Activated T-cell treated with anti-CD3 and anti-CD28 coated beads, Interleukin-2, amount 50 U/mL, for 72 hours (primary cell): ENCODE results near the gene FOXP1. TPM values are rescaled to one million over a fixed set of nuclear protein-coding genes. Genes with fewer than 3 reads are reported as not detected.

Experiments used
- ATAC-seq, 2 donors: fragments of 150-1000 bp; cut with Tn5 transposase; replicated peaks in 1 of 2; 2 replicates each; pipeline ENCODE4 v1.10.0; 2021; ENCODE audit warnings: moderate library complexity in 2 of 2, mild to moderate bottlenecking in 1 of 2
- DNase-seq, 2 donors: peaks; one replicate each; pipeline ENCODE4 v3.0.0; 2021 to 2022; ENCODE audit warnings: mixed read lengths in 1 of 2
- H3K27ac Mint-ChIP-seq: one replicate; pipeline ENCODE4 v1.8.0; 2022; ENCODE audit warnings: mild to moderate bottlenecking, moderate library complexity, mixed read lengths
- H3K27me3 Mint-ChIP-seq: one replicate; pipeline ENCODE4 v1.8.0; 2022; ENCODE audit warnings: low read depth, mixed read lengths
- H3K36me3 Mint-ChIP-seq, 2 donors: one replicate each; pipeline ENCODE4 v1.8.0; 2022; ENCODE audit warnings: mixed read lengths in 2 of 2, mild to moderate bottlenecking in 1 of 2; ENCODE audit not compliant: insufficient read depth in 2 of 2
- H3K4me1 Mint-ChIP-seq: one replicate; pipeline ENCODE4 v1.8.0; 2022; ENCODE audit warnings: low read depth, mixed read lengths
- H3K4me3 Mint-ChIP-seq, 2 donors: one replicate each; pipeline ENCODE4 v1.8.0; 2022; ENCODE audit warnings: mild to moderate bottlenecking in 2 of 2, mixed read lengths in 2 of 2, moderate library complexity in 2 of 2
- H3K9me3 Mint-ChIP-seq, 2 donors: one replicate each; pipeline ENCODE4 v1.8.0; 2022; ENCODE audit warnings: mixed read lengths in 2 of 2
- total RNA-seq, 2 donors: library from RNA; stranded (reverse); gene quantifications; one replicate each; pipeline ENCODE4 v1.2.3, GENCODE V29; 2022

FOXP1 gene
- total RNA-seq, 2 donors from 2014 or later, result 124 to 156 TPM

DNA sequence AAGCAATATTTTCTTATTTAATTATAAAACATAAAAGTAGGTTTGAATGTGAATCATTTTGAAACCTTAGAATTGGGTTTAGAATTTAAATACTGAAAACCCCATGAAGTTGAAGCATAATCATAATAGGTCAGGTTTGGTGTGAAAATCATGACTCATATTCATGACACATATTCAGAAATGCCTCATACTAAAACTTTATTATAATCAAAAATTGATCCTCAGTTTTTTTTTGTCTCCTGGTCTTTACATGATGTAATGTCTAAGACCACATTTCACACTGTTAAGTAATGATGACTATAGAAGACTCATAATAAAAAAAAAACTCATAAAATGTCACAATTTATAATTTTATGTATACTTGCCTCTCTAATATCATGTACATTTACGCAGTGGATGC, 190.4 kb downstream of the FOXP1 start:
- Mint-ChIP-seq H3K27ac (peak overlapping the region; percentile 50), H3K9me3 (no peaks in the 10 kb centered on the region), H3K36me3 (peaks cover 0 to 3% of the 10 kb centered on the region in 2 donors), H3K4me1 (peaks cover 82% of the 10 kb centered on the region), H3K27me3 (no peaks in the 10 kb centered on the region), H3K4me3 (no peak overlapping the region)
- no peak for DNase-seq
- ATAC-seq, result peak; percentile 78 to 83

DNA sequence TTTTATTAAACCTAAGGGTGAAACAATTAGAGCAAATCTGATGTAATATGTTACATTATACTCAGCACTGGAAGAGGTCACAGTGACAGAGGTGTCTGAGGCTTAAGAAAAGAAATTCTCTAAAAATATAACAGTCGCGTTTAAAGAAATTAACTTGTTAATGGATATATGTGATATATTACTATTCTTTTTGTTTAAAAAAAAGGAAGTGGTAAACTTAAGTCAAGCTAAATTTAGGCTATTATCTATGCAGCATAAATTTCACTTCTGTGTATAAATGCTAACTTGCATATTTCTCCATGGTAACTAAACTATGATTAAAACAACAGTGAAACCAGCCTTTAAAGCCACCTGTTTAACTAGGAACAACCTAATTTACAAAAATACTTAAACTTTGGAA, 191.3 kb downstream of the FOXP1 start:
- H3K9me3 Mint-ChIP-seq, result no peaks in the 10 kb centered on the region
- H3K4me3 Mint-ChIP-seq, result peak overlapping the region; percentile 63 to 80
- peaks cover 0 to 3% of the 10 kb centered on the region in 2 donors for H3K36me3 Mint-ChIP-seq
- H3K4me1 Mint-ChIP-seq, result peaks cover 82% of the 10 kb centered on the region
- H3K27me3 Mint-ChIP-seq, result no peaks in the 10 kb centered on the region
- ATAC-seq (peak; percentile 14 to 35), DNase-seq (no peak)
- peak overlapping the region; percentile 60 for H3K27ac Mint-ChIP-seq

DNA sequence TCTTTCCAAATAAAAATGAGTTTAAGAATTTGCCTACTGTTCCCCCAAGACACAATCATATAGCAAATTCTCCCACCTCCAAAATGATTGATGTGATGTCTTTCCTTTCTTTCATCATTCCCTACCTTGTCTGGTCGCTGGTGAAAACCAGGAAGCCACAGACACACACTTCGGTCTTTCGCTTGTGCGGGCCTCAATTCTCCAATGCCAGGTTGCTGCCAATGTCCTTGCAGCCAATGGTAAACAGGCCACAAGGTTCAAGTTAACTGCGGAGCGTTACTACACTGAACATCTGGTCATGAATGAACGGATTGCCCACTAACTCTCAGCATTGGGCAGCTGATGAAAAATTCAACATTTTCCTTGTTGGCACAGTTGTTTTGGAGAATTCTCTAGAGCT, 192.2 kb downstream of the FOXP1 start:
- ATAC-seq, result no peak
- DNase-seq, result no peak
- Mint-ChIP-seq H3K4me3 (peak overlapping the region; percentile 63 to 80), H3K27me3 (no peaks in the 10 kb centered on the region), H3K4me1 (peaks cover 84% of the 10 kb centered on the region), H3K36me3 (peaks cover 2 to 5% of the 10 kb centered on the region in 2 donors), H3K27ac (peak overlapping the region; percentile 78), H3K9me3 (peaks cover 0 to 1% of the 10 kb centered on the region in 2 donors)

DNA sequence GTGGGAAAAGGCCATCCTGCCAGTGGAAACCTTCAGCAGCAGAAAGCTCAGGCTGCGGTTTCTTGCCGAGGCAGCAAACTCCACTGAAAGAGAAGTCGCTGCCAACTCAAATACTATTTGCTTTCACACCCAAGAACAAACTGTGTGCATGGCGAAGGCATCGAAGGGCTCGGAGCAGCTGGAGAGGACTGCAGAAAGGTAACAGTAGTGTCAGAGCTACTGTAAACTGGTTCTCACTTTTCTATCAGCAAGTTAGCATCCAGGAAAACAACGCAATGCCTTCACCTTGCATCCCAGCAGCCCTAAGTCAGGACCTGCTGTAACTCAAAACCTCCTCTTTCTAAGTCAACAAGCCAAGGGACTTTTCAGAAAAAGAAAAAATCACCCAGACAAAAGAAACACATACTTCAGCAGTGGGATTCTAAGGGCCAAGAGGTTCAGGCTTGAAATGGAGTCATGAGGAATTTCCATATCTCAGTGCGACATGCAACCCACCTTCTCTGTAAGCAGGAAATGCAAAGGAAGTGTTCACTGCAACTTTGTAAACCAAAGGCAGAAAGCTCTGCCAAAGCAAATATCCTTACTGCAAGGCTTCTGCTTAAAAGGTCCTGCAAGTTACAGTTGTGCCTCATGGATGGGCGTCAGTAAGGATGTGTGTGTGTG, 193.5 kb downstream of the FOXP1 start:
- DNase-seq, result peak in 1 of 2 donors; percentile 43
- H3K36me3 Mint-ChIP-seq, result peaks cover 1 to 2% of the 10 kb centered on the region in 2 donors
- peaks cover 0 to 1% of the 10 kb centered on the region in 2 donors for H3K9me3 Mint-ChIP-seq
- no peak overlapping the region for H3K27ac Mint-ChIP-seq
- peaks cover 84% of the 10 kb centered on the region for H3K4me1 Mint-ChIP-seq
- no peaks in the 10 kb centered on the region for H3K27me3 Mint-ChIP-seq
- peak; percentile 29 to 35 for ATAC-seq
- H3K4me3 Mint-ChIP-seq, result peak overlapping the region; percentile 63 to 78

DNA sequence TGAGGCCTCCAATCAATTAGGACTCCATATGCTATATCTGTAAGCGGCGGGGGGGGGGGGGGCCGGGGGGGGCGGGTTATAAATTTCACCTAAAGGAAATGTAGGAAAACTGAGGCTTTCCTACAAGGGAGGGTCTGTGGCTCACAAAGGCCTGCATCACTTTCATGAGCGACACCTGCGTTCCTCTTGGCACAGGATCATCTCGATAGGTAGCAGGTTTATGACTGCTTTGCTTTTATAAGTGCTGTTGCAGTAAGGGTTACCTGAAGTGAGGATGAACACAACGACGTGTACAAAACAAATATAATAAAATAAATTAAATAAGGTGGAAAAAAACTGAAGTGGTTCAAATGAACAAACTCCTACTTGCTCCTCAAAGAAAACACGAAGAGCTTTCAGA, 194.3 kb downstream of the FOXP1 start:
- Mint-ChIP-seq H3K4me1 (peaks cover 89% of the 10 kb centered on the region), H3K9me3 (peaks cover 0 to 1% of the 10 kb centered on the region in 2 donors), H3K27ac (no peak overlapping the region), H3K27me3 (no peaks in the 10 kb centered on the region), H3K36me3 (peaks cover 1 to 2% of the 10 kb centered on the region in 2 donors), H3K4me3 (peak overlapping the region in 1 of 2 donors; percentile 16)
- no peak for DNase-seq
- no peak for ATAC-seq

DNA sequence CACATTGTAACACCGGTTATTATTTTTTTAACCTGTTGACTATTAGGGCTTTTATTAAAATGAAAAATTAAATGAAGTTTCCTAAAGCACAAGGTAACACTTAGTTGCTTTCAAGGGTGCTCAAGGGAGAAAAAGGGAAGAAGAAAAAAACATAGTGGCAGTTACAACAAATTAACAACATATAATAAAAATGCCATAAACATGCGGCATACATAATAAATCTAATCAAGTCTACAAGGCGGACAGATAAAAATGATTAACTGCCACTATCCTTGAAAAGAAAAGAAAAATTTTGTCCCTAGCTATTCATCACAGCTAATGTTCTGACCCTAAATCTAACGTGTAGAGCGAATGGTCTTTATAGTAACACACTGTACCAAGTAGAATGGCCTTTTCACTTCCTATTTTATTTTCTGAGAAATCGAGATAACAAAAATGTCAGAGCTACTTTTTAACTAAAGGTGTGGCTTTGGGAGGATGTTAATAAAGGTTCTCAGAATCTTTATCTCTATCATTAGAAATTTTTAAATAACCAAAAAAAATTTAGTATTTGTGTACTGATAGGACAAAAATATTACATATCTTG, 194.9 kb downstream of the FOXP1 start:
- no peak overlapping the region for H3K27ac Mint-ChIP-seq
- peaks cover 1 to 2% of the 10 kb centered on the region in 2 donors for H3K36me3 Mint-ChIP-seq
- no peak for ATAC-seq
- H3K4me1 Mint-ChIP-seq, result peaks cover 89% of the 10 kb centered on the region
- H3K9me3 Mint-ChIP-seq, result peaks cover 0 to 1% of the 10 kb centered on the region in 2 donors
- peak overlapping the region in 1 of 2 donors; percentile 33 for H3K4me3 Mint-ChIP-seq
- DNase-seq, result no peak
- no peaks in the 10 kb centered on the region for H3K27me3 Mint-ChIP-seq

DNA sequence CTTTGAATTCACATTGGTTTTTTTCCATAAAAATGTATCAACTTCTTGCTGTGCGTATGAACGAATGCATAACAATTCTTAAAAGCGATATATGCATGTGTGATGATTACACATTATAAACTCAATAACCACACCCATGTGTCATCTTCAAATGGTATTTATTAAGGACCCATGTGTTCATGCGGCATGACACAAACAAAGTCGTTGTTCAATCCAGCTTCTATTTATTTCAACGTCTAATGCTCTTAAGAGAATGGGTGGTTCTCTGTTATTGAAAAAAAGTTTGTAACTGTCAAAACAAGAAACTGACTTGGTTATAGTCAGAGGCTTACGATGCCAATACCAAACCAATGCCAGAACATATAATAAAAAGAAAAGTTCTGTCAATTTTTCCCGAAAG, 195.9 kb downstream of the FOXP1 start:
- Mint-ChIP-seq H3K9me3 (peaks cover 0 to 1% of the 10 kb centered on the region in 2 donors), H3K27me3 (no peaks in the 10 kb centered on the region), H3K4me3 (no peak overlapping the region), H3K36me3 (peaks cover 1 to 2% of the 10 kb centered on the region in 2 donors), H3K27ac (no peak overlapping the region), H3K4me1 (peaks cover 91% of the 10 kb centered on the region)
- DNase-seq (no peak), ATAC-seq (no peak)

DNA sequence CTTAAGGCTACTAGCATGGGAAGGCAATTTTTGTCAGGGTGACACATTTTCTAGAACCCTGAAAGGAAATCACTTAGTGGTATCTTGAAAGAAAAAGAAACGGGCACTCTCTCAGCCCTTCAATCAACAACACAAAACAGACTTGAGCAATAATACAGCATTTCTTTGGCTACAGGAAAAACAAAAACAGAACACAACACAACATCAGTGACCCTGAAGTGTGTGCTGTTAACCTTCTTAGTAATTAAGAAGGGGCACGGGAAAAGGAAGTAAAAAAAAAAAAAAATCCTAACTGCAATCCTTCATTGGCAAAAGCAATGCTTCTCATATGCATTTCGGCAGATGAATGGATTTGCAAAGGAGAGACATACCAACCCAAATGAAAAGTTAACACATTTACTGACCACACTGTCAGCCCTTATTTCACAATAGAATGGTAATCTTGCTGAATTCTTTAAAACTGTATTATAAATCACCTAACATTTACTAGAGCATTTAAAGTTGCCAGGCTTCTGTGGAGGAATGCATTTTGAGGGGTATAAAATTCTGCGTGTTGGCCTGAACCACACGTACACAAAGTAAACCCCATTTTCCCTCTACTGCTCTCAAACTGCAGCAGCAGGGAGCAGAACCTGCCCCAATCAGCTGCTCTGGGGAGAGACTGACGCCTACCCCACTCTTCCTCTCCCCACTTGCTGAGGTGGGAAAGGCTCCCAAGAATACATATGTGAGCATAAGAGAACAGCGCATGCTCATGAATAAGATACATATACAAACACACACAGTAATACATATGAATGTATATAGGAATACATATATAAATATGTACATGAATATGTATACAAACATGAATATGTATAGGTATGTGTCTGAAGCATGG, 198.5 kb downstream of the FOXP1 start:
- DNase-seq, result no peak
- no peaks in the 10 kb centered on the region for H3K27me3 Mint-ChIP-seq
- peak overlapping the region; percentile 47 to 52 for H3K4me3 Mint-ChIP-seq
- H3K36me3 Mint-ChIP-seq, result peaks cover 1 to 2% of the 10 kb centered on the region in 2 donors
- peak overlapping the region; percentile 90 for H3K27ac Mint-ChIP-seq
- peaks cover 90% of the 10 kb centered on the region for H3K4me1 Mint-ChIP-seq
- ATAC-seq, result no peak
- H3K9me3 Mint-ChIP-seq, result peaks cover 0 to 1% of the 10 kb centered on the region in 2 donors

DNA sequence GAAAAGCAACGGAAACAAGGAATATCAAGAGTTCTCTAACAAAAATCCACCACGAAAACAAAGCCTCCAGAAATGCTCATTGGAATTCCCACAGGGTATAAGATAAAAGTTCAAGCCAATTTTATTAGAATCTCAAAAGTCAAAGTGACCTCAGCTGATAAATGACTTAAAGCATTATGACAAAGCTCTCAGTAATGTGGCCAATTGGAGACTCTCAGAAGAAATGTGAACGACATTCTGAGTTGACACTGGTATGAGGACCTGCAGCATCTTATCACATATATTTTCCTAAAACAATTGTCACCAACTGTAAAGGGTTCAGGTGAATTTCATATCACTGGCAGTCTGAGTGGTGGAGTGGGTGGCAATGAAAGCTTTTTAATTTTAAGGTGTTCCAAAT, 199.1 kb downstream of the FOXP1 start:
- peak overlapping the region; percentile 90 for H3K27ac Mint-ChIP-seq
- H3K4me3 Mint-ChIP-seq, result peak overlapping the region; percentile 47 to 52
- ATAC-seq (peak; percentile 16 to 20), DNase-seq (no peak)
- peaks cover 1 to 2% of the 10 kb centered on the region in 2 donors for H3K36me3 Mint-ChIP-seq
- peaks cover 91% of the 10 kb centered on the region for H3K4me1 Mint-ChIP-seq
- peaks cover 0 to 1% of the 10 kb centered on the region in 2 donors for H3K9me3 Mint-ChIP-seq
- no peaks in the 10 kb centered on the region for H3K27me3 Mint-ChIP-seq

DNA sequence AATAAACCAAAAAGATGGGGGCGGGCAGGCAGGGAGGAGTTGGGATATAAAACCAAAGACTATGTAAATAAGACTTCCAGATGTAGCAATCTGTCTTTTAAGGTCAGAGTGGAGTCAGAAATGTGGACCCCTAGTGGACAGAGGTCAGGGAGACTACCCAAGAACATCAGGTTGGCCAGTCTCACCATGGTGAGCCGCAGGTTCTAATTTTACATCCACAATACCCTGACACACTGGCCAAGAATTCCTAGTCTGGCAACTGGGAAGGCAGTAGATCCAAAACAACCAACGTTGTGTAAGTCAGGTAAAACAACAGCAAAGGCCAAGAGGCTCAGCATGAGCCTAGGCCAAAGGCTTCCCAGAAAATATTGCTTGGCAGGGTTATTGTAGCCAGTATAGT, 203.4 kb downstream of the FOXP1 start:
- Mint-ChIP-seq H3K27ac (no peak overlapping the region), H3K27me3 (peaks cover 5% of the 10 kb centered on the region), H3K36me3 (no peaks in the 10 kb centered on the region), H3K9me3 (no peaks in the 10 kb centered on the region), H3K4me3 (peak overlapping the region; percentile 16 to 38), H3K4me1 (peaks cover 91% of the 10 kb centered on the region)
- ATAC-seq (peak; percentile 2 to 3), DNase-seq (no peak)

DNA sequence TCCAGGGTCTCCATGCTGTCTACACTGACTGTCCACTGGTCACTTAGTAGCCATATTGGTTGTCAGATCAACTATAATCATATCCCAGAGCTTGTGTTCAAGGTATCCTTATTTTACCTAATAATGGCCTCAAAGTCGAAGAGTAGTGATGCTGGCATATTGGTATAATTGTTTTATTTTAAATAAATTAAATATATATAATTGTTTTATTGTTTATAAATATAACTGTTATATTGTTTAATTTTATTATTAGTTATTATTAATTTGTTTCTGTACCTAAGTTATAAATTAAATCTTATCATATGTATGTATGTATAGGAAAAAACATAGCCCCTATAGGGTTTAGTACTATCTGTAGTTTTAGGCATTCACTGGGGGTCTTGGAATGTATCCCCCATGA, 205.0 kb downstream of the FOXP1 start:
- Mint-ChIP-seq H3K27me3 (peaks cover 10% of the 10 kb centered on the region), H3K27ac (no peak overlapping the region), H3K9me3 (no peaks in the 10 kb centered on the region), H3K4me1 (peaks cover 82% of the 10 kb centered on the region), H3K4me3 (no peak overlapping the region), H3K36me3 (peaks cover 0 to 1% of the 10 kb centered on the region in 2 donors)
- ATAC-seq (no peak), DNase-seq (no peak)

DNA sequence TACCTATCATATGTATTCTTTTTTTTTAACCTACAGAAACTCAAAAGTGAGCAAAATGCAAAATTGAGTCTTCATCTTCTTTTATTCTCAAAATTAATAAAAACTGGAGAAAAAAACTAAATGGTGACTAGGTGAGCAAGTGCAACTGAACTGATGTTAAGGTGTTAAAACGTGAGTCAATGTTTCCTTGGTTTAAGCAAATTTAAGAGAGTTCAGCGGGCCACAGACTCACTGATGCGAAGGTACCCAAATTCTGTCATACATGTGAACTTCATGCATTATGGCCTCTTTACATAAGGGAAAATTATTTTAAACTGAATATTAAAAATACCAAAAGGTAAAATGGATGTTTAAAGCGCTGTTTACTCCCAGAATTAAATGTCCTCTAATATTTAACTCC, 206.6 kb downstream of the FOXP1 start:
- DNase-seq, result no peak
- peaks cover 83% of the 10 kb centered on the region for H3K4me1 Mint-ChIP-seq

DNA sequence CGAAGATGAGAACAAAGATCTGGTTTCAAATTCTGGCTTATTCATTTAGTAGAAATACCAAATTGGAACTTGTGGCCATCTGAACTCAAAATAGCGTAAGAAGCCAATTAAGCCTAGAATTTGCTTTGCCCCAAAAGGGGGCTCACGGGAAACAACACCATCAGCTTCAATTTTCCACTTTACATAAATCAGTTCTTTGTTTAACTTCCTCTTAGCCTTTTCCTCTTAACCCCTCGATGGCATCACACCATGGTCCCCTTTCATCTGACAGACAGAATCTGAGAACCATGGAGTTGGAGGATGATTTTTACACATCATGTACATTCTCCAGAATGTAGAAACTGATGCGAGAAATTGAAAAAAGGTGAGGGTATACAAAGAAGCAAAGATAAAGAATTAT, 207.0 kb downstream of the FOXP1 start:
- ATAC-seq (no peak), DNase-seq (no peak)
- H3K9me3 Mint-ChIP-seq, result no peaks in the 10 kb centered on the region
- H3K36me3 Mint-ChIP-seq, result peaks cover 0 to 1% of the 10 kb centered on the region in 2 donors
- H3K27me3 Mint-ChIP-seq, result peaks cover 16% of the 10 kb centered on the region
- peaks cover 83% of the 10 kb centered on the region for H3K4me1 Mint-ChIP-seq
- H3K27ac Mint-ChIP-seq, result no peak overlapping the region
- H3K4me3 Mint-ChIP-seq, result no peak overlapping the region

More for the DNA sequence above, 206.6 kb downstream of the FOXP1 start:
- H3K27ac Mint-ChIP-seq, result no peak overlapping the region
- peaks cover 12% of the 10 kb centered on the region for H3K27me3 Mint-ChIP-seq
- H3K4me3 Mint-ChIP-seq, result no peak overlapping the region
- H3K9me3 Mint-ChIP-seq, result no peaks in the 10 kb centered on the region
- peak in 1 of 2 donors; percentile 29 for ATAC-seq
- peaks cover 0 to 1% of the 10 kb centered on the region in 2 donors for H3K36me3 Mint-ChIP-seq
